Measurements from ENCODE around the gene SNX30.
"Not testable (repeated sequence)": the region's sequence is repeated elsewhere in the genome, so short reads cannot be mapped to it uniquely, and the experiment has no call there.

Gene SNX30

GRCh38 chr9:112750016-112750763 lies at the start of gene SNX30:
SNX30 (plus strand) TSS chr9:112750760; CDS start chr9:112751002, 242 bp downstream.
- peak; percentile 33 for DNase-seq

DNA sequence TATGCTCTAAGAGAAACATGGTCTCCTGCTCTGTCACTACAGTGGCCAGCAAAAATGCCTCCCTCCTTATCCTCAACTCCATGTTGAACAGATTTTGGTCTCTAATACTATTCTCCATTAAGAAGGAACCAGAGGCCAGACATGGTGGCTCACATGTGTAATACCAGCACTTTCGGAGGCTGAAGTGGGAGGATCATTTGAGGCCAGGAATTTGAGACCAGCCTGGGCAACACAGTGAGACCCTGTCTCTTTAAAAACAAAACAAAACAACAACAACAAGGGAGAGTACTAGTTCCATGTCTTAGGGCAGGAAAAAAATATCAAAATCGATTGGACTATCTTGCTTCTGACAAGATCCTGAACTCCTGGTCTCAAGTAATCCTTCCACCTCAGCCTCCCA lies 47.3 kb upstream of the SNX30 start:
- no peak for DNase-seq

DNA sequence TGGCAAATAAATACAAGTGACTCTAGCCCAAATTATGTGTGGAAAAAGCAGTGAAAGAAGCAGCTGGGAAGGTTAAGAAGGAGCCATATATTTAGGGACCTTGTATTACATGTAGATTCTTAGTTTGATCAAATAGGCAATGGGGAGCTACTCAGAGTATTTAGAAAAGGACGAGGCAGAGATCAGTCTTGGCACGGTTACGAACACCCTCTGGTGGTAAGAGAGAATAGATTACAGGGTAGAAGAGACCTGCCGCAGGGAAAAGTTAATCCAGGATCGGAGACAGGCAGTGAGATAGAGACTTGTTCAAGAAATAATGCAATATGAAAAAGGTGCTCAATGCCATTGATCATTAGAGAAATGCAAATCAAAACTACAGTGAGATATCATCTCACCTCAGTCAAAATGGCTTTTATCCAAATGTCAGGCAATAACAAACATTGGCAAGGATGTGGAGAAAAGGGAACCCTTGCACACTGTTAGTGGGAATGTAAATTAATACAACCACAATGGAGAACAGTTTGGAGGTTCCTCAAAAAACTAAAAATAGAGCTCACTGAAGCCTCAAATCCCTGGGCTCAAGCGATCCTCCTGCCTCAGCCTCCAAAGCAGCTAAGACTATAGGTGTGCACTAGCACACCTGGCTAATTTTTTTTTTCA lies 44.7 kb upstream of the SNX30 start:
- no peak for DNase-seq

DNA sequence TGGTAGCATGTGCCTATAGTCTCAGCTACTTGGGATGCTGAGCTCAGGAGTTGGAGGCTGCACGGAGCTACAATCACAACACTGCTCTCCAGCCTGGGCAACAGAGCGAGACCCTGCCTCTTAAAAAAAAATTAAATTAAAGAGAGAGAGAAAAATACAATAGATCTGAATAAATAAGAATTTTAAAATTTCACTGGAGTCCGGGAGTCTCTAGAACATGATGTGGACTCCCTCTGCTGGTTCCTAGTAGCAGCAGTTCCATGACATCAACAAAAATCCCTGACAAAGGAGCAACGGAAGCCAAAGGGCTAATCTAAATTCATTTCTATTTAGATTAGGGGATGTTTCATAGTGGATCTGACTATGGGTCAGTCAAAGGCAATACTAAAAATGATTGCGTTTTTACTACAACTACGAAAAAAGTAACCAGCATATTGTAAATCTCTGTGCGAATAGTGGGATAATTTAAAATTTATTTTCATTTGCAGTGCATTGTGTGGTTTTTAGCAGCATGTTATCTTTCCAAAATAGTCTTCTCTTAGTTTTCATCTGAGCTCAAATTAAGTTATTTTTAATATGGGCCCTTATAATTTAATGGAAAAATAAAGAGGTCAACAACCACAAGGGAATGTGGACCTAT lies 39.4 kb upstream of the SNX30 start:
- DNase-seq, result no peak

- DNase-seq, result no peak
Measured at GRCh38 chr9:112712678-112713077, 37.9 kb upstream of the SNX30 start.

GRCh38 chr9:112717661-112718331 lies 32.8 kb upstream of the SNX30 start, which contains the start of gene INIP:
INIP (minus strand) TSS chr9:112718117; CDS start chr9:112716485, 1,632 bp downstream.
- DNase-seq, result peak; percentile 87

DNA sequence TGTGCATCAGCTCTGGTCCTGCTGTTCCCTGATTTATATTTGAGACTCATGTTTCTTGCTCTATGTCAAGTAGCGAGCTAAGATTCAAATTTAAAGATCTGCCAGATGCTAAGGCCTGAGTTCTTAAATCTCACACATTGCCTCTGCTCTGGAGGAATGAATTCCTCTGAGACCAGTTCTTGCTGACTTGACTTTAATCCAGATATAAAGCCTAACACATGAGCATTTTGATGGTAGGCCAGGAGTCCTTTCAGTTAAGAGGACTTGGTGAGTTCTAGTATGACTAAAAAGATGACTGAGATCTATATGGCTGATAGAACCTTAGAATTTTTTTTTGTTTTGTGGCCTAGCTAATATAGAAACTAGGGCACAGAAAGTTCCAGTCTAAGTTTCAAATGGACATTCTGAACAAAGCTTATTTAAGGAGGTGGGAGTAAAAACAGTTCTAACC lies 31.3 kb upstream of the SNX30 start:
- peak; percentile 38 for DNase-seq

DNA sequence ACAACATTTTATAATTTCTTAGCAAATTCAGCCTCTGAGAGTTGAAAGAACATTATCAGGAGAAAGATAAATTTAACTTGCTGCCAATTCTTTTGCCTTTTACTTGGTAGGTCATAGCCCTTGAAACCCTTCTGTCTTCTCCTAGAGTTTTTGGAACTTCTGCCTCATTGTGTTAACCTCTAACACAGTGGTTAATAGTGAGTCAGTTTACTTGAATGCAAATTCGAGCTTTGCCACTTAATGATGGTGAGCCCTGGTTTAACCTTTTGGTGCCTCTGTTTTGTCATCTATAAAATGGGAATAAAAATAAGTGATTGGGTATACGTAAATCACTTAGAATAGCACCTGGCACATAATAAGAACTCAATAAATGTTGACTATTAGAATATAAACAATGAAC lies 30.9 kb upstream of the SNX30 start:
- DNase-seq, result no peak

GRCh38 chr9:112720113-112720780 lies 30.3 kb upstream of the SNX30 start:
- DNase-seq, result no peak

GRCh38 chr9:112722749-112723148 lies 27.8 kb upstream of the SNX30 start:
- DNase-seq, result not testable (repeated sequence)

DNA sequence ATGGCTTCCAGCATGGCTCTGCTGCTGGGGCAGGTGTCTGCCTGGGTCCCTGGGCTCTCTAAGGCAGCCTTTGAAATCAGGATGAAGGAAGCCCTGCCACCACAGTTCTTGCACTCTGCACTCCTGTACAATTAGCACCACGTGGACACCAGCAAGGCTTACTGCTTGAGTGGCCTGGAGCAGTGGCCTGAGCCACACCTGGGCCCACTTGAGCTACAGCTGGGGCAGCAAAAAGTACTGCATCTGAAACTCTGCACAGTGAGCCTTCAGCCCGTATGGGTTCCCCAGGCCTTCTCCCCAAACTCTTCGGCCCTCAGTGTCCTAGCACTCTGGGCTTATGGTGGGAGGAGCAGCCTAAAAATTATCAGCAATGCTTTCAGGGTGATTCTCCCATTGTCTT lies 24.6 kb upstream of the SNX30 start:
- DNase-seq, result no peak

DNA sequence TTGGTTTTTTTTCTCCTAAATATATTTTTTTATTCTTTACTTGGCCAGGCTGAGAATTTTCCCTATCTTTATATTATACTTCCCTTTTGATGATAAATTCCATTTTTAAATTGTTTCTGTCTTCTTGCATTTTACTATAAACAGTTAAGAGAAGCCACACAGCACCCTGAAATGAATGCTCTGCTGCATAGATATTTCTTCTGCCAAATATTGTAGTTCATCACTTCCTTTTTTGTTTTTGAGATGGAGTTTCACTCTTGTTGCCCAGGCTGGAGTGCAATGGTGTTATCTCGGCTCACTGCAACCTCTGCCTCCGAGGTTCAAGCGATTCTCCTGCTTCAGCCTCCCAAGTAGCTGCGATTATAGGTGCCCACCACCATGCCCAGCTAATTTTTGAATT lies 24.1 kb upstream of the SNX30 start:
- DNase-seq, result no peak

DNA sequence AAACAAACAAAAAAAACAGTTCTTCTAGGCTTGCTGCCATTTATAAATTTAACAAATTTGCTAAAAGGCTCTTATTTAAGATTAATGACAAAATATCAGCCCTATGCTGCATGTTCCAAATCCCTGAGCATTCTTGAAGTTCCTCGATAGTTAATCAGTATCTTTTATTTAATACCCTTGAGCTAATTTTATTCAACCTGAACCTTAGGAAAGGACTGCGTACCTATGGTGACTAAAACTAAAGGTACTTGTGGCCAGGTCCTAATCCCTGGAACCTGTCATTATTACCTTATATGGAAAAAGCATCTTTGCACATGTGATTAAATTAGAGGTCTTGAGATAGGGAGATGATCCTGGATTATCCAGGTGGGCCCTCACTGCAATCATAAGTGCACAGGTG lies 22.2 kb upstream of the SNX30 start:
- no peak for DNase-seq

DNA sequence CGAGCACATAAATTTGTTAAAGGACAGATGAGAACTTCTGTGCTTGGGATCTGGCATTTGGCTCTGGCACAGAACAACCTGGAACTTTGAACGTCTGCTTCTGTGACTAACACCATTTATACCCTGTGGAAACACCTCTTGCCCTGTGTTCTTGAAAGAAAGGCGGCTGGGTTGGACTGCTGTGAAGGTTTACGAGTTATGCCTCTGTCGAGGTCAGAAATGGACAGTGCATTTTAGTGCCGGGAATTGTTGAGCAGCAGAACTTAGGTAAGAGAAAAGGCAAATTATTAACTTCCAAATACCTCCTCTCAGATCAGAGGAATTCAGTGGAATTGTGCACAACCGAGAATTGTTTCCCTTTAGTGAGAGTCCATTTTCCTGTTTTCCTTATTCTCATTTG lies 18.6 kb upstream of the SNX30 start:
- no peak for DNase-seq

DNA sequence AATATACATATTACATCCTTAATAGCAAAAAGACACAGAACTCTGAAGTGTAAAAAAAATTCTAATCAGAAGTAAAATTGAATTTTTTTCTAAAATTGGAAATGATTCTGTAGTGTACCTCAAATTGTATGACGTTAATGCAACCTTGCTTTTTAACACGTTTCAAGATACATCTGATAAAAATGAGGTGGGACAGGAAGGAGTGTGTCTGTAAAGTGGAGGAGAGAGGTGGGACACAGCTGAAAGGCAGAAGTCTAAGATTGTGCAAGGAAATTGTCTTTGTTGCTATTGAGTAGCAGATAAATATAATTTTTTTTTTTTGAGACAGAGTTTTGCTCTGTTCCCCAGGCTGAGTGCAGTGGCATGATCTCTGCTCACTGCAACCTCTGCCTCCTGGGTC lies 15.7 kb upstream of the SNX30 start:
- DNase-seq, result no peak

- no peak for DNase-seq
Measured at GRCh38 chr9:112743216-112743836, 7.2 kb upstream of the SNX30 start.

DNA sequence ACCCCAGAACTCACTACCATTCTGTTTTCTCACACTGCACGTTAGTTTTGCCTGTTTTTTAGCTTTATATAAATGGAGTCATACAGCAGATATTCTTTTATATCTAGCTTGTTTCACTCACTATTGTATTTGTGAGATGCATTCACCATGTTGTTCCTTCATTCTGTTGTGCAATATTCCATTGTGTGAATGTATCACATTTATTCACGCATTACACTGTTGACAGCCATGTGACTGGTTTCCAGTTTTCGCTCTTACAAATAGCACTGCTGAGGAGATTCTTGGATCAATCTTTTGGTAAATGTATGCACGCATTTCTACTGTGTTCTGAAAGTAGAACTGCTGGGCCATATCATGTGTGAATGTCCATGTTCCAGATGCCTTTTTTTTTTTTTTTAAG lies 6.4 kb upstream of the SNX30 start:
- no peak for DNase-seq

GRCh38 chr9:112747094-112747493 lies 3.5 kb upstream of the SNX30 start:
- no peak for DNase-seq

- DNase-seq, result no peak
Measured at GRCh38 chr9:112750764-112751055, 150 bp downstream of the SNX30 start.

GRCh38 chr9:112751056-112751795 lies 666 bp downstream of the SNX30 start:
- DNase-seq, result peak; percentile 32

DNA sequence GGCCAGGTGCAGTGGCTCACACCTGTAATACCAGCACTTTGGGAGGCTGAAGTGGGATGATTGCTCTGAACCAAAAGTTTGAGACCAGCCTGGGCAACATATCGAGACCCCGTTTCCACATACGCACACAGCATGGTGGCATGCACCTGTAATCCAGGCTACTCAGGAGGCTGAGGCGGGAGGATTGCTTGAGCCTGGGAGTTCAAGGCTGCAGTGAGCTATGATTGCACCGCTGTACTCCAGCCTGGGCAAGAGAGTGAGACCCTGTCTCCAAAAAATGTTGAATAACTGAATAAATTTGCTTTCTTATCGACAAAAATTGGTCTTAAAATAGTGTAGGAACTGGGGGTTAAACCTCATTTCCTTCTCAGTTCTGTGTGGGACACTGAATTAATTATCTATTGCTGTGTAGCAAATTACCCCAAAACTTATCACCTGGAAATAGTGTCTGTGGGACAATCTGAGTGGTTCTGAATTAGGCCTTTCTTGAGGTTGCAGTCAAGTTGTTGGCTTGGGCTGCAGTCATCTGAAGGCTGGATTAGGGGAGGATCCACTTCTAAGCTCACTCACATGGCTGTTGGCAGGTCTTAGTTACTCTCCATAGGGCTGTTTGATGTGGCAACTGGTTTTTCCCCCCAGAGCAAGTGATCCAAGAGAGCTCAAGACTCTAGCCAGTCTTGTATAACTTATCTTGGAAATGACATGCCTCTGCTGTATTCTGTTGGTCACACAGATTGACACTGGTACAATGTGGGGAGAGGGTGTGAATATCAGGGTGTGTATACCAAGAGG lies 2.0 kb downstream of the SNX30 start:
- no peak for DNase-seq
